Measurements from ENCODE around the gene BIVM. TPM values are rescaled to one million over a fixed set of nuclear protein-coding genes. Genes with fewer than 3 reads are reported as not detected.

The BIVM gene
- polyA plus RNA-seq, 1 donor (not counting 4 experiments of a cell fraction or from before 2014, with no cell fraction given) = 20.7 TPM

- no peak overlapping the region for H3K9ac ChIP-seq (ENCODE audit: control insufficient read depth, extremely low read depth, insufficient read depth, low read length)
- H4K20me1 ChIP-seq (ENCODE audit: control insufficient read depth, extremely low read depth, insufficient read depth, low read length) = no peaks in the 10 kb centered on the region
- no peak overlapping the region for H3K4me3 ChIP-seq (ENCODE audit: control insufficient read depth in 2 of 3, extremely low read depth in 1 of 3, insufficient read depth in 2 of 3, low read depth in 1 of 3, low read length in 3 of 3)
- no peak for DNase-seq (ENCODE audit: low read depth, low spot score)
- H3K9me3 ChIP-seq (ENCODE audit: control insufficient read depth, low read depth, low read length) = no peaks in the 10 kb centered on the region
- H3K4me1 ChIP-seq (ENCODE audit: control insufficient read depth, extremely low read depth, insufficient read depth, low read length) = no peaks in the 10 kb centered on the region
- TF ChIP-seq, protein P1, sequence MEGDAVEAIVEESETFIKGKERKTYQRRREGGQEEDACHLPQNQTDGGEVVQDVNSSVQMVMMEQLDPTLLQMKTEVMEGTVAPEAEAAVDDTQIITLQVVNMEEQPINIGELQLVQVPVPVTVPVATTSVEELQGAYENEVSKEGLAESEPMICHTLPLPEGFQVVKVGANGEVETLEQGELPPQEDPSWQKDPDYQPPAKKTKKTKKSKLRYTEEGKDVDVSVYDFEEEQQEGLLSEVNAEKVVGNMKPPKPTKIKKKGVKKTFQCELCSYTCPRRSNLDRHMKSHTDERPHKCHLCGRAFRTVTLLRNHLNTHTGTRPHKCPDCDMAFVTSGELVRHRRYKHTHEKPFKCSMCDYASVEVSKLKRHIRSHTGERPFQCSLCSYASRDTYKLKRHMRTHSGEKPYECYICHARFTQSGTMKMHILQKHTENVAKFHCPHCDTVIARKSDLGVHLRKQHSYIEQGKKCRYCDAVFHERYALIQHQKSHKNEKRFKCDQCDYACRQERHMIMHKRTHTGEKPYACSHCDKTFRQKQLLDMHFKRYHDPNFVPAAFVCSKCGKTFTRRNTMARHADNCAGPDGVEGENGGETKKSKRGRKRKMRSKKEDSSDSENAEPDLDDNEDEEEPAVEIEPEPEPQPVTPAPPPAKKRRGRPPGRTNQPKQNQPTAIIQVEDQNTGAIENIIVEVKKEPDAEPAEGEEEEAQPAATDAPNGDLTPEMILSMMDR (optimal IDR thresholded peaks at IDR 0.05 in 1 of 3, IDR thresholded peaks at IDR 0.05 in 1 of 3, conservative IDR thresholded peaks at IDR 0.05 in 1 of 3; ENCODE audit: extremely low read depth in 1 of 3, insufficient read depth in 2 of 3, low read length in 3 of 3) = no peak
- no peak for TF ChIP-seq EZH2 (IDR thresholded peaks at IDR 0.05; ENCODE audit: low read length)
- H2AFZ ChIP-seq (ENCODE audit: control insufficient read depth, low read length) = no peak overlapping the region
- no peaks in the 10 kb centered on the region for H3K27me3 ChIP-seq (ENCODE audit: control insufficient read depth, extremely low read depth, insufficient read depth, low read length)
- H3K27ac ChIP-seq (ENCODE audit: control insufficient read depth, insufficient read depth, low read length) = no peak overlapping the region
- no peak for FAIRE-seq
- dilution Hi-C loops (cut with MboI; ENCODE audit: extremely low pct_ligation_motif_present, low sequenced_read_pairs) = no loop called here
- no peak overlapping the region for H3K4me2 ChIP-seq (ENCODE audit: control insufficient read depth, extremely low read depth, insufficient read depth, low read depth, low read length)
- peaks cover 11% of the 10 kb centered on the region for H3K79me2 ChIP-seq (ENCODE audit: control insufficient read depth, insufficient read depth, low read length)
- H3K36me3 ChIP-seq (ENCODE audit: control insufficient read depth in 2 of 2, extremely low read depth in 1 of 2, insufficient read depth in 2 of 2, low read length in 2 of 2) = peaks cover 13 to 28% of the 10 kb centered on the region in 2 experiments
- no peaks in the 10 kb centered on the region for H3K9me1 ChIP-seq (ENCODE audit: control insufficient read depth, extremely low read depth, insufficient read depth, low read length)
These were observed 55.8 kb downstream of the BIVM start for GRCh38 chr13:102854675-102855074.

DNA sequence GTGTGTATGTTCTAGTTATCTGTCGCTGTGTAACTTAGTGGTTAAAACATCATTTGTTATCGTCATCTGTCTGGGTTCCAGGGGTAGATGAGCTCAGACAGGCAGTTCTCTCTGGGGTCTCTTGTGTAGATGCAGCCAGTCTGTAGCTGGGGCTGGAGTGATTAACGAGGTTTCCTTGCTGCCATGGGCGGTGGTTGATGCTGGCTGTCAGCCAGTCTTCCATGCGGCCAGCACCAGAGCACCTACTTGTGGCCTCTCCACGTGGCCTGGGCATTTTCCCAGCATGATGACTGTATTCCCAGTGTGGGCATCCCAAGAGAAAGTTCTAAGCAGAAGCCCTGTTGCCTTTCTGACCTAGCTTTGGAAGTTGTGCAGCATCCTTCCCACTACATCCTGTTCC, 57.6 kb downstream of the BIVM start:
- H3K4me3 ChIP-seq (ENCODE audit: control insufficient read depth in 2 of 3, extremely low read depth in 1 of 3, insufficient read depth in 2 of 3, low read depth in 1 of 3, low read length in 3 of 3) = no peak overlapping the region
- H4K20me1 ChIP-seq (ENCODE audit: control insufficient read depth, extremely low read depth, insufficient read depth, low read length) = no peaks in the 10 kb centered on the region
- dilution Hi-C loops (cut with MboI; ENCODE audit: extremely low pct_ligation_motif_present, low sequenced_read_pairs) = no loop called here
- TF ChIP-seq, protein P1 (optimal IDR thresholded peaks at IDR 0.05 in 1 of 3, IDR thresholded peaks at IDR 0.05 in 1 of 3, conservative IDR thresholded peaks at IDR 0.05 in 1 of 3; ENCODE audit: extremely low read depth in 1 of 3, insufficient read depth in 2 of 3, low read length in 3 of 3) = no peak
- no peak for TF ChIP-seq EZH2 (IDR thresholded peaks at IDR 0.05; ENCODE audit: low read length)
- no peaks in the 10 kb centered on the region for H3K9me3 ChIP-seq (ENCODE audit: control insufficient read depth, low read depth, low read length)
- H3K4me1 ChIP-seq (ENCODE audit: control insufficient read depth, extremely low read depth, insufficient read depth, low read length) = no peaks in the 10 kb centered on the region
- no peak overlapping the region for H3K4me2 ChIP-seq (ENCODE audit: control insufficient read depth, extremely low read depth, insufficient read depth, low read depth, low read length)
- H3K79me2 ChIP-seq (ENCODE audit: control insufficient read depth, insufficient read depth, low read length) = no peaks in the 10 kb centered on the region
- H3K9ac ChIP-seq (ENCODE audit: control insufficient read depth, extremely low read depth, insufficient read depth, low read length) = no peak overlapping the region
- FAIRE-seq = no peak
- no peaks in the 10 kb centered on the region for H3K9me1 ChIP-seq (ENCODE audit: control insufficient read depth, extremely low read depth, insufficient read depth, low read length)
- no peaks in the 10 kb centered on the region for H3K27me3 ChIP-seq (ENCODE audit: control insufficient read depth, extremely low read depth, insufficient read depth, low read length)
- H3K36me3 ChIP-seq (ENCODE audit: control insufficient read depth in 2 of 2, extremely low read depth in 1 of 2, insufficient read depth in 2 of 2, low read length in 2 of 2) = peaks cover 15 to 28% of the 10 kb centered on the region in 2 experiments
- no peak overlapping the region for H3K27ac ChIP-seq (ENCODE audit: control insufficient read depth, insufficient read depth, low read length)
- no peak overlapping the region for H2AFZ ChIP-seq (ENCODE audit: control insufficient read depth, low read length)
- DNase-seq (ENCODE audit: low read depth, low spot score) = no peak
